ENCODE measurements around the gene SFSWAP.

The SFSWAP gene

GRCh38 chr12:131833288-131833895 is 122.5 kb downstream of the SFSWAP start:
- Mint-ChIP-seq H3K36me3 (ENCODE audit: low read depth) (no peaks in the 10 kb centered on the region), H3K4me1 (ENCODE audit: low read depth) (no peaks in the 10 kb centered on the region), H3K27ac (no peak overlapping the region), H3K27me3 (ENCODE audit: low read depth) (peaks cover 27% of the 10 kb centered on the region), H3K9me3 (no peaks in the 10 kb centered on the region), H3K4me3 (no peak overlapping the region)

- Mint-ChIP-seq H3K9me3 (no peaks in the 10 kb centered on the region), H3K27ac (no peak overlapping the region), H3K4me1 (ENCODE audit: low read depth) (no peaks in the 10 kb centered on the region), H3K4me3 (no peak overlapping the region), H3K36me3 (ENCODE audit: low read depth) (no peaks in the 10 kb centered on the region), H3K27me3 (ENCODE audit: low read depth) (peaks cover 26% of the 10 kb centered on the region)
Measured at GRCh38 chr12:131833896-131834641, 123.2 kb downstream of the SFSWAP start.

- no peaks in the 10 kb centered on the region for H3K4me1 Mint-ChIP-seq (ENCODE audit: low read depth)
- H3K36me3 Mint-ChIP-seq (ENCODE audit: low read depth), result no peaks in the 10 kb centered on the region
- H3K27ac Mint-ChIP-seq, result no peak overlapping the region
- H3K9me3 Mint-ChIP-seq, result no peaks in the 10 kb centered on the region
- no peak overlapping the region for H3K4me3 Mint-ChIP-seq
- H3K27me3 Mint-ChIP-seq (ENCODE audit: low read depth), result peaks cover 20% of the 10 kb centered on the region
Measured at GRCh38 chr12:131834798-131835615, 124.1 kb downstream of the SFSWAP start.

GRCh38 chr12:131835616-131836171 is 124.8 kb downstream of the SFSWAP start:
- H3K4me1 Mint-ChIP-seq (ENCODE audit: low read depth), result no peaks in the 10 kb centered on the region
- no peaks in the 10 kb centered on the region for H3K36me3 Mint-ChIP-seq (ENCODE audit: low read depth)
- H3K4me3 Mint-ChIP-seq, result no peak overlapping the region

GRCh38 chr12:131836193-131836592 is 125.3 kb downstream of the SFSWAP start:
- Mint-ChIP-seq H3K4me3 (no peak overlapping the region), H3K36me3 (ENCODE audit: low read depth) (no peaks in the 10 kb centered on the region), H3K4me1 (ENCODE audit: low read depth) (no peaks in the 10 kb centered on the region), H3K27ac (no peak overlapping the region), H3K9me3 (no peaks in the 10 kb centered on the region), H3K27me3 (ENCODE audit: low read depth) (peaks cover 15% of the 10 kb centered on the region)

More at GRCh38 chr12:131835616-131836171, 124.8 kb downstream of the SFSWAP start:
- Mint-ChIP-seq H3K9me3 (no peaks in the 10 kb centered on the region), H3K27me3 (ENCODE audit: low read depth) (peaks cover 20% of the 10 kb centered on the region), H3K27ac (no peak overlapping the region)

GRCh38 chr12:131836714-131837397 is 126.0 kb downstream of the SFSWAP start:
- Mint-ChIP-seq H3K27ac (no peak overlapping the region), H3K27me3 (ENCODE audit: low read depth) (peaks cover 10% of the 10 kb centered on the region), H3K4me1 (ENCODE audit: low read depth) (no peaks in the 10 kb centered on the region), H3K9me3 (no peaks in the 10 kb centered on the region), H3K36me3 (ENCODE audit: low read depth) (no peaks in the 10 kb centered on the region), H3K4me3 (no peak overlapping the region)

- Mint-ChIP-seq H3K27me3 (ENCODE audit: low read depth) (no peaks in the 10 kb centered on the region), H3K4me1 (ENCODE audit: low read depth) (no peaks in the 10 kb centered on the region), H3K27ac (no peak overlapping the region), H3K9me3 (no peaks in the 10 kb centered on the region), H3K4me3 (no peak overlapping the region), H3K36me3 (ENCODE audit: low read depth) (no peaks in the 10 kb centered on the region)
Measured at GRCh38 chr12:131840643-131841416, 129.9 kb downstream of the SFSWAP start.

- H3K27ac Mint-ChIP-seq, result no peak overlapping the region
- no peaks in the 10 kb centered on the region for H3K27me3 Mint-ChIP-seq (ENCODE audit: low read depth)
- H3K36me3 Mint-ChIP-seq (ENCODE audit: low read depth), result no peaks in the 10 kb centered on the region
- H3K4me1 Mint-ChIP-seq (ENCODE audit: low read depth), result no peaks in the 10 kb centered on the region
- H3K9me3 Mint-ChIP-seq, result no peaks in the 10 kb centered on the region
- no peak overlapping the region for H3K4me3 Mint-ChIP-seq
Measured at GRCh38 chr12:131841547-131841946, 130.7 kb downstream of the SFSWAP start.

GRCh38 chr12:131842169-131842568 is 131.3 kb downstream of the SFSWAP start:
- H3K4me3 Mint-ChIP-seq, result no peak overlapping the region
- no peaks in the 10 kb centered on the region for H3K36me3 Mint-ChIP-seq (ENCODE audit: low read depth)
- no peaks in the 10 kb centered on the region for H3K4me1 Mint-ChIP-seq (ENCODE audit: low read depth)
- H3K27ac Mint-ChIP-seq, result no peak overlapping the region
- H3K27me3 Mint-ChIP-seq (ENCODE audit: low read depth), result no peaks in the 10 kb centered on the region
- H3K9me3 Mint-ChIP-seq, result no peaks in the 10 kb centered on the region

GRCh38 chr12:131843527-131843926 is 132.6 kb downstream of the SFSWAP start:
- Mint-ChIP-seq H3K9me3 (no peaks in the 10 kb centered on the region), H3K4me1 (ENCODE audit: low read depth) (no peaks in the 10 kb centered on the region), H3K27me3 (ENCODE audit: low read depth) (no peaks in the 10 kb centered on the region), H3K27ac (no peak overlapping the region), H3K4me3 (no peak overlapping the region), H3K36me3 (ENCODE audit: low read depth) (no peaks in the 10 kb centered on the region)

GRCh38 chr12:131844140-131844539 is 133.2 kb downstream of the SFSWAP start:
- Mint-ChIP-seq H3K9me3 (no peaks in the 10 kb centered on the region), H3K27ac (no peak overlapping the region), H3K27me3 (ENCODE audit: low read depth) (no peaks in the 10 kb centered on the region), H3K4me3 (no peak overlapping the region), H3K36me3 (ENCODE audit: low read depth) (no peaks in the 10 kb centered on the region), H3K4me1 (ENCODE audit: low read depth) (no peaks in the 10 kb centered on the region)

- H3K36me3 Mint-ChIP-seq (ENCODE audit: low read depth), result no peaks in the 10 kb centered on the region
- no peak overlapping the region for H3K27ac Mint-ChIP-seq
- no peaks in the 10 kb centered on the region for H3K9me3 Mint-ChIP-seq
- H3K4me3 Mint-ChIP-seq, result no peak overlapping the region
- H3K4me1 Mint-ChIP-seq (ENCODE audit: low read depth), result no peaks in the 10 kb centered on the region
- no peaks in the 10 kb centered on the region for H3K27me3 Mint-ChIP-seq (ENCODE audit: low read depth)
Measured at GRCh38 chr12:131844656-131845055, 133.8 kb downstream of the SFSWAP start.

- no peak overlapping the region for H3K27ac Mint-ChIP-seq
- H3K4me1 Mint-ChIP-seq (ENCODE audit: low read depth), result no peaks in the 10 kb centered on the region
- H3K4me3 Mint-ChIP-seq, result no peak overlapping the region
- H3K36me3 Mint-ChIP-seq (ENCODE audit: low read depth), result no peaks in the 10 kb centered on the region
- no peaks in the 10 kb centered on the region for H3K9me3 Mint-ChIP-seq
- H3K27me3 Mint-ChIP-seq (ENCODE audit: low read depth), result no peaks in the 10 kb centered on the region
Measured at GRCh38 chr12:131845121-131845520, 134.2 kb downstream of the SFSWAP start.

Measured in T-helper 1 cell treated with Interleukin-12 subunit alpha and Interleukin-12 subunit beta and Interleukin-4 antibody, amounts not matched to agents 30 μg/mL and 1 μg/mL, for 36 hours (primary cell).